Renal cortex interstitium (tissue), 11 donors: Measurements from ENCODE around the gene NMNAT2. TPM values are rescaled to one million over a fixed set of nuclear protein-coding genes. Genes with fewer than 3 reads are reported as not detected.
A peak's percentile ranks its signal among the peaks of the same experiment; 100 is the strongest.

Experiments
- DNase-seq, 11 donors: peaks; one replicate each; pipeline ENCODE4 v3.0.0-alpha.2; 2013; ENCODE audit warnings: low read depth in 9 of 11, low spot score in 4 of 11; ENCODE audit errors: extremely low read depth in 1 of 11
- polyA plus RNA-seq, 3 donors: library from polyadenylated mRNA; unstranded; fragments of 120-200 nt; gene quantifications; one replicate each; pipeline ENCODE4 v1.2.1, GENCODE V29; 2013; ENCODE audit not compliant: insufficient read length in 3 of 3

NMNAT2 gene
- polyA plus RNA-seq, 3 donors = 3.6 to 4.1 (median 4.1) TPM

DNA sequence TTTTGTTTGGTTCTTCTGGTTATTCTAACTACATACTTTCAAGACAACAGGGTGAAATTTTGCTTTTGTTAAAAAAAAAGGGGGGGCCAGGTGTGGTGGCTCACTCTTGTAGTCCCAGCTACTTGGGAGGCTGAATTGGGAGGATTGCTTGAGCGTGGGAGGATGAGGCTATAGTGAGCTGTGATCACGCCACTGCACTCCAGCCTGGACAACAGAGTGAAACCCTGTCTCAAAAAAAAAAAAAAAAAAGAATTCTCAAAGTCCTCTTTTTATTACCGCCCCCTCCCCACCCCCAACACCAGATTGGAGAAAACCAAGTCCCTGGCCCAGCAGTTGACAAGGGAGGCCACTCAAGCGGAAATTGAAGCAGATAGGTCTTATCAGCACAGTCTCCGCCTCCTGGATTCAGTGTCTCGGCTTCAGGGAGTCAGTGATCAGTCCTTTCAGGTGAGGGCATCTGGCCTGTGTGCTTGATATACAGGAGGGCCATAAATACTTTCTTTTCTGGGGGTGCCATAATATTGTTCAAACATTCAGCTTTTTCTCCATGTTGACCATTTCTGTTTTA is 181.9 kb downstream of the NMNAT2 start:
- DNase-seq = no peak

DNA sequence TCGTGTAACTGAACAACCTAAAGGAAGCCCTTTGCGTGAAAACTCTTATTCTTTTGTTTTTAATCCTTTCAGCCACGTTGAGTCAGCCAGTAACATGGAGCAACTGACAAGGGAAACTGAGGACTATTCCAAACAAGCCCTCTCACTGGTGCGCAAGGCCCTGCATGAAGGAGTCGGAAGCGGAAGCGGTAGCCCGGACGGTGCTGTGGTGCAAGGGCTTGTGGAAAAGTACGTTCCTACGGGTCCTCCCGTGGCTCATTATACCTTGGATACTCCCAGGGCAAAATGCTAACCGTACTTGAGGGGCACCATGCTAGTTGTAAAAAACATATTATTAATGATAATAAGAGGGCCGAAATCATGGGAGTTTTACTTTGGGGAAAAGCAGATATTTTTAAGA is 182.7 kb downstream of the NMNAT2 start:
- DNase-seq = no peak

DNA sequence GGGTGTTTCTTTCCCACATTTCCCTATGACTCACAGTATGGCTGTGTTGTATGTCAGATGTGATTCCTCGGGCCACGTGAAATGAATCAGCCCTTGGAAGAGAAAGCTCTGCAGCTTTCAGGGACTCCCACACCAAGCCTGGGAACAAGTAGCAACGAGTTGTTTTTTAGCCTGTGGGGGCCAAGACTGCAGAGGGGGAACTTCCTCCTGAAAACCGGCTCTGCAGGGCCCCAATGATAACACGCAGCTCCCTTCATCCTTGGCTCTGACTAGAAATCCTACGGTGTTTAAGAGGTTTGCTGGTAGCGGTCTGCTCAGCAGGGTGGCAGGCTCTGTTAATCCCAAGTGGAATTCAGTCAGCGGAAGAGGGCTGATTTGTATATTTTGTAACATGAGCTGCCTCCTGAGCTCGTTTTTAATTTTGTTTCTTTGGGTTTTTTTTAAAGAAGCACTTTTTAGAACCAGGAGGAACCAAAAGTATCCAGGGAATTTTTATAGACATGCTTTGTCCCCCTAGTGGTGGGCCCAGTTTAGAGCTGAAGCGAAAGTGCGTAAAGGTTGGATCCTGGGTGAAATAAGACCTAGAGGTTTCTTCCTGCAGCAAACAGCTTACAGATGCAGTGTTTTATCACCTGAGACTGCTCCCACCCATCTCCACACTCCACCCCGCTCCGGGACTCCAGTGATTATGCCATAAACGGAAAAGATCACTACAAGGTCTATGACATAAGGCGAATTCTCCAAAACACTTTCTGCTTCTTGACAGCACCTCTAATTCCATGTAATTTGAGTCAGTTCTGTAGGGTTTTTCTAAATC is 183.3 kb downstream of the NMNAT2 start:
- DNase-seq = peak in 9 of 11 donors; percentile 51 to 72 (median 65)

DNA sequence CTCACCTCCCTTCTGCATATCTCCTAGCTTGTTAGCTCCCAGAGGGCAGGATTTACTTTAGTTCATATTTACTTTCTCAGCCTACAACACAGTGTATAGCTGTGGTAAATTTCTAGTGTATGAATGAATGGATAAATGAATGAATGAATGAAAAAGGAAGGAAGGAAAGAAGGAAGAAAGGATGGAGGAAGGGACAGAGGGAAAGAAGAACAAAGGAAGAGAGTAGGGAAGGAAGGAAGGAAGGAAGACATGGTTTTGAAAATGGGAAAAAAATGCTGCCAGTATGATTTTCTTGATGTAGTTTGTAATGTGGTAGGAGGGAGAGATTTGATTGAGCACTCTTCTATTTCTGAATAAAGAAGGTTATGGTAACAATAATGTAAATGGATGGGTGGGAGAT is 185.1 kb downstream of the NMNAT2 start:
- DNase-seq = no peak

DNA sequence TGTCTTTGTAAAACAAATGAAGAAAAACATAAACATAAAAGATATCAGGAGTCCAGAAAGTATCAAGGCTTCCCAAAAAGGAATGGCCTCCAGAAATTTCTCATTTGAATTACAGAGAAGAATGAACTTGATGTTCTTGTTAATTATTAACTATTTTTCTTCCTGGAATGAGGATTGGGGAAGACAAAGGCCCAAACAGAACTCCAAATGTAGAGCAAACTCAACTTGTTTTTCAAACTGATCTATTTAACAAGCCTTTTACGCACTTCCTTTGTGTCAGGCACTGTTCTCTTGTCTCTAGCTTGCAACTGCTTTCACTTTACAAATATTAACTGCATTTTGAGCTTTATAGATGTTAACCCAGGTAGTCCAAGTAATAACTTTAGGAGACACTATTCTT is 186.6 kb downstream of the NMNAT2 start:
- no peak for DNase-seq

DNA sequence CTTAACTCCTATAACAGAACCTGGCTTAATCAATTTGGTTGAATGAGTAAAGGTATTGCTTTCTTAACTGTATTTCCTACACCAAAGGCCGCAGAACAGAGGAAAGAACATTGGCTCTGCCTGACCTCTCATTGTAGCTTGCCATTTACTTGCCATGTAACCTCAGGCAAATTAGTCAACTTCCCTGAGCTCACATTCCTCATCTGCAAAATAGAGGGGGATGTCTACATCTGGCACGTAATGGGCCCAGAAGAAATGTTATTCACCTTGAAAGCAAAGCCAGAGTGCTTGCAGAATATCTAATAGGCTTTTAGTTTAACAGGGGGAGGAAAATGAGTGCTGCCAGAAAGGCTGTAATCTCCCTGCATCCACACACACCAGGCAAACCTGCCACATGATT is 187.8 kb downstream of the NMNAT2 start:
- DNase-seq = no peak

DNA sequence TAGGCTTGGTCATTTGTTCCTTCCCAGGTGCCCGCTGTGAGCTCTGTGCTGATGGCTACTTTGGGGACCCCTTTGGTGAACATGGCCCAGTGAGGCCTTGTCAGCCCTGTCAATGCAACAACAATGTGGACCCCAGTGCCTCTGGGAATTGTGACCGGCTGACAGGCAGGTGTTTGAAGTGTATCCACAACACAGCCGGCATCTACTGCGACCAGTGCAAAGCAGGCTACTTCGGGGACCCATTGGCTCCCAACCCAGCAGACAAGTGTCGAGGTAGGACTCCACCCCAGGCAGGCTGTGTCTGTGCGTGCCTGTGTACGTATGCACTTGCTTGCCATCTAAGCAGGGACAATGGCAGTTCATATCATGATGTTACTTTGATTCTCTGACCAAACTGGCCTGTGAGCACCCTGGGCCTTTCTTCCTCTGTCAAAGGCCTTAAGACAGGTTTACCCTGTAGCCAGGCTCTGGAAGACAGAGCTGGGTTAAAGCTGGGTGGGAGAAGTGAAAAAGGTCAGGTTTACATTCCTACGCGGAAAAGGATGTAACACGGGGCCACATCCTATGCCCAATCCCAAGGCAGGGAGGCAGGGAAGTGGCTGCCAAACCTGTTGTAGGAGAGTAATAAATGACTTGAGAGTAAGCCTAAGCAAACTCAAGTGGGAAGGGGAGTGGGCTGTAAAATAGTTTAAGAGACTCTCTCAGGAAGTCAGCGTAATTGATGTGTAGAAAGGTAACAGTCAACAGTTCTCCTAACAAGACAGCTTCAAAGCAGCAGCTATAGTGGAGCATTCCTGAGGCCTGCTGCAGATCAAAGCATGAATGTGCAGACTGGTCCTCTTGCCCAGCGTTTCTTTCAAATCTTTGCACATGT is 189.6 kb downstream of the NMNAT2 start:
- DNase-seq = no peak

DNA sequence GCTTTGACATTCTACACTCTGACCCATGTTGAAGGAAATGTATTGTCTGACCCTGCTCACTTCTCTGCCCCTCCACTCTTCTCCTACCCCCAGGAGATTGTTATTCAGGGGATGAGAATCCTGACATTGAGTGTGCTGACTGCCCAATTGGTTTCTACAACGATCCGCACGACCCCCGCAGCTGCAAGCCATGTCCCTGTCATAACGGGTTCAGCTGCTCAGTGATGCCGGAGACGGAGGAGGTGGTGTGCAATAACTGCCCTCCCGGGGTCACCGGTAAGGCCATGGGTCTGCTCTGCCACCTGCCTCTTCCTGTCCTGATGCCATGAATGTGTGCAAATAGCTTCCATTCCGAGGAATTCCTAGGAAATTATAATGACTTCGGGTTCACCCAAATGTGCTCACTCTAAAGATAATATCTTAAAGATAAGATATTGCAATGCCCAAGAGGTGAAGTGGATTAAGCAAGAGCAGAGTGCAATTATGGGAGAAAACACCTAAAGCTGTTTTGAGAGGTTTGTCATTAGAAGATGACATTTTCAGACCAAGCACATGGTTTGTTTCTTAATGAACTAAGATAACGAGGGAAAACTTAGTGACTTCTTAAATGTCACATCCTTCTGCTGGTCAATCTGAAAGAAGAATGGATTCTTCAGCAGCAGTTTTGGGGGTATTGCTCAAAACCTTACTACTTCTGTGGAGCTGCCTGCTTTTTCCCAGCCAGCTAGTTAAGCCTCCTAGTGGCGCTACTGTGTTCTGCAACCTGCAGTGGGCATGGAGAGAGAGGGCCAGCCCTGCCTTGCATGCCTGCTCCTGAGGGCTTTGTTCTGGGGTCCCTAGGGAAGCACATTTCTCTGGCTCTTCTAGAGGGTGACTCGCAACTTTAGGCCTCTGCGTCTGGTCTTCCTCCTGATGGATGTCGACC is 190.5 kb downstream of the NMNAT2 start:
- peak in 1 of 11 donors; percentile 43 for DNase-seq

DNA sequence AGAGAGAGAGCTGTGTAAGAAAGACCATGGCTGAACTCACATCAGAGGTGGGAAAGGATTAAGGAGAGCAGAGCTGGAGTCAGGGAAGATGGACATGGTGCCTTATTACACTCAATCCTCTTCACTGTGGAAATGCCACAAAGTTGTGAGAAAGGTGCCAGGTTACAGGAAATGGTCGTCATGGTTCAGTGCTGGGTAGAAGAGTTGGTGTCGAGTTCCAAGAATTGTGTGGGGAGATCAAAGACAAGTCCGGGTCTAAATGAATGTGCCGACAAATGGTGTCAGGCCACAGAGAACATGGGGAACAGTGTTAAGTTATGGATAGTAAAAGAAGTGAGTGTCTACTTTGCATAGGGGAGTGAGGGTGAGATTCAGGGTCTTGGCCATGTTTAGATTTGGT is 191.2 kb downstream of the NMNAT2 start:
- peak in 9 of 11 donors; percentile 43 to 84 (median 69) for DNase-seq

DNA sequence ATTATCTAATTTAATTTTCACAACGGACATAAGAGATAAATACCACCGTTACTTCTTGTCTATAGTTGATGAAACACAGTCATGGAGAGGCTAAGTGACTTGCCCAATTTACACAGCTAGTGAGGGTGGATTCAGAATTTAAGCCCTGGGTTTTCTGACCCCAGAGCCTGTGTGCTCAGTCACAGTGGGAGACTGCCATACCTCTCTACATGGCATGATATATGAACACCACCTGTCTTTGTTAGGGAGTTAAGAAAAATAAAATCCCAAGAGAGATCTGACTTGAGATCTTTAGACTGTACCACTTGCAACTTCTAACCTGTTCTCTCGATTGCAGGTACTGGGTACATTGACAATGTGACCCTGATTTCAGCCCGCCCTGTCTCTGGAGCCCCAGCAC is 191.8 kb downstream of the NMNAT2 start:
- no peak for DNase-seq

DNA sequence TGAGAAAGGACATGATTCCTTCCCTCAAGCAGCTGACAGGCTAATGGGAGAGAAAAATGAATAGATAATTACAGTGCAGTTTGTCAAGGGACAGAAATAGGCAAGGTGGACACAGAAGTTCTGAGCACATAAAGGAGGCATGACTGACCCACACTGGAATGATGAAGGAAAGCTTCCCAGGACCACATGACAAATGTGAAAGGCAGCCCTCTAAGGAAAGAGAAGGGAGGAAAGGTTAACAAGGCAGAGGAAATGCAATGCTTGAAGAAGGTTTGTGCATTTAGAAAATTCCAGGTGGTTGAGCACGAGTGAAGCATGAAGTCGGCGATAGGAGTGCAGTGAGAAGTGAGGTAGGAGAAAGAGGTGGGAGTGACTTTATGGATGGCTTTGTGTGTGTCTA is 194.7 kb downstream of the NMNAT2 start:
- DNase-seq = no peak

DNA sequence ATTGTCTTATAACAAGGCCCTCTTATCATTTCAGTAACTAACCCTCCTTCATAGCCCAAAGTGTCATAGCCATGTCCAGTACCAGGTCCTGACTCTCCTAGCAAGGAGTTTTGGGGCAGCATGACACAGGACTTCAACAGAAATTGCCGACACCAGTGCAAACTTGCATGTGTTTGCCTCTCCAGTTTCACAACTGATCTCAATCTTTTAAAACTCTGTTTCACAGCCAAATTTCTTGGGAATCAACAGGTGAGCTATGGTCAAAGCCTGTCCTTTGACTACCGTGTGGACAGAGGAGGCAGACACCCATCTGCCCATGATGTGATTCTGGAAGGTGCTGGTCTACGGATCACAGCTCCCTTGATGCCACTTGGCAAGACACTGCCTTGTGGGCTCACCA is 195.3 kb downstream of the NMNAT2 start:
- DNase-seq = no peak

DNA sequence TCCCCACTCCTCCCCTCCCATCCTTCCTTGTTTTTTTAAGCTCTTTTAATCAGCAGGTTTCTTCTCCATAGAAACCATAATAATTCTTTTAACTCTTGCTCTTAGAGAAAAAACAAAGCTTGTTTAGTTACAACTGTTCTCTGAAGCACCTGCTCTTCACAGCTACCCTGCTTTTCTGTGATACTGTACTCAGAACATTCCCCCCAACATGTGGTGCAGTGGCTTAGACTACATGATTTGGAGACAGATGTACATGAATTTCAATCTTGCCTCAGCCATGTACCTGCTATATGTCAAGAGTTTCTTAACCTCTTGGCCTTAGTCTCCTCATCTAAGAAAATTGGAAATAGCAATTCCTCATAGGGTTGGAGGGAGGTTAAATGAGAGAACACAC is 198.6 kb downstream of the NMNAT2 start:
- DNase-seq = no peak

DNA sequence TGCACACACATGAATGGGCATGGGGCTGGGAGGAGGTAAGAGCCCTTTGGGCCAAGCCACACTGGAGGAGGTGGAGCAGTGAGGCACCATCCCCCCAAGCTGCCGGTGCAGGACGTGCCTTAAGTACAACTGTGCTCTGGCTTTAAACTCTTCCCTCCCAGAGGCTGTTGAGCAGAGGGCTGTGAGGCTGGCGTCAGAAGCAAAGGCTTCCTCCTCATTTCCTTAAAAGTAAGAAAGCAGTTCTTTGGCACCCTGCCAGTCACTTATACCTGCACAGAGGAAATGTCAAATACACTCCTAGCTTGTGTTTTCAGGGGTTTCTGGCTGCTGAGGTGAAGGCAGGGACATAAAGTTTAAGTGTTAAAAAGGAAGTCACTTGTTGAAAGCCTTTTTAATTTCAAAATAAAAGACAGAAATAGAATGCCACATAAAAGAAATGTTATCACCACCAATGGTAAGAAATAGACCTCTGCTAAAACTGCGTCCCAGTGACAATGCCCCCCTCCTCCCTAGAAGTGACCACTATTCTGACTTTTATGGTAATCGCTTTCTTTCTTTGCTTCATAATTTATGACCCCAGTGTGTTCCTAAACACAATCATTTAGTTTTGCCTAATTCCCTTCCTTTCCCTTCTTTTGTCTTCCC is 199.1 kb downstream of the NMNAT2 start:
- peak in 7 of 11 donors; percentile 40 to 78 (median 67) for DNase-seq

DNA sequence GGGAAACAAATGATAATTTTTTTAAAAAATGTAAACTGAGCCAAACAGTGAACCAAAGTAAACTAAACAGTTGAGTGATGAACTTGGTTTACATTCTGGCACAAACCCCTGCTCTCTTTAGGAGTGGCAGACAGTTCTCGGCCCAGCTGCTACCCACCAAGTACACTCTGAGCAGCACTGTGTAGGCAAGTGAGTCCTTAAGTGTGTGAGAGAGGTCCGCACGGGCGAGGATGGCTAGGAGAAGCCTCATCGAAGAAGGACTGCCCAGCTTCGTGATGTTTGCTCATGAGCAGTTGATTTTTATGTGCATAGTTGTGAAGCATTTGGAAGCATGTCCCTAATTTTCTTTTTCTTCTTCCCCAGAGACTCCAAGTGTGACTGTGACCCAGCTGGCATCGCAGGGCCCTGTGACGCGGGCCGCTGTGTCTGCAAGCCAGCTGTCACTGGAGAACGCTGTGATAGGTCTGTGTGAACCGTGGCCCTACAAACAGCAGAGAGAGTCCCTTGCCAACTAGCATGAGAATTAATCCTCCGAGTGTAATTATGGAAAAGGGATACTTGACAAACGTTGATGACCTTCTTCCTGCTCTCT is 200.1 kb downstream of the NMNAT2 start:
- DNase-seq = no peak

DNA sequence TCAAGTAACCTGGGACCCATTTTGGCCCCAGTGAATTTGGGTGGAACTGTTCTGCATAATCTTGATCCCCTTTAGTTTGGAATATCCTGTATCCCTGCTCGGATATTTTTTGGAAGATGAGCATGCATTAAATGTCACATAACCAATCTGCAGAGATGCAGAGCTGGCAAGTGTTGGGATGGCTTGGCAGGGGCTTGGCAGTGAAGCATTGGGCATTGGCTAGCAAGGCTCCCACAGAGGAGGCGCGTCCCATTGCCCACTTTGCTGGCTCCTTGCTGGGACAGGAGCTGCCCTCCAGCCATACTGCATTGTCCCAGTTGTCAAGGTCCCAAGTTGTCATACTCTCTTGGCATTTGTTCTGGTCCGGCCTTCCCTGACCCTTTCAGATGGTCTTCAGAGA is 202.2 kb downstream of the NMNAT2 start:
- DNase-seq = no peak

DNA sequence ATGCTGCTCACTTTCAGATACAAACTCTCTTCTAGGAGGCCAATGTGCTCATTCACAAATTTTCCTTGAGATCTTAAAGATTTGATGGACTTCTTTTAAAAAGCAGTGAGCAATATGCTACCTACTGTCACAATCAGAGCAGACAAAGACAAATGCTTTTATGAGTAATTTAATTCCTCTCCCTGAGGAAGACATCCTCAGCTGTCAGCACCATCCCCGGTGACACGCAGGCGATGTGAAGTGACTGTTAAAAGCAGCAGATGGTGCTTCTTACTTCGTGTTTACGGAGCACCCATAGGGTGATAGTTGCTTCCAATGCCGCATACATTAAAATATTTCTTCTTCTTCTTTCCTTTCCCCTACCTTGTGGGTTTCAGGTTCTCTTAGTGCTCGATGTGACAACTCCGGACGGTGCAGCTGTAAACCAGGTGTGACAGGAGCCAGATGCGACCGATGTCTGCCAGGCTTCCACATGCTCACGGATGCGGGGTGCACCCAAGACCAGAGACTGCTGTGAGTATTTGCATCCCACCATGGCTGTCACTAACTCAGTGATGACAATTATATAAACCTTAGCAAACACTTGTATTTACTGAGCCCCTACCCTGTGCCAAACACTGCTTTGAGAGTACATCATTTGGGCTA is 203.0 kb downstream of the NMNAT2 start:
- DNase-seq = no peak
